Osteoblast (primary cell): ENCODE results near the gene GTSE1. TPM values are rescaled to one million over a fixed set of nuclear protein-coding genes. Genes with fewer than 3 reads are reported as not detected.

ENCODE experiments used
- DNase-seq: peaks from one replicate; pipeline ENCODE4 v3.0.0; 2011; ENCODE audit warnings: low spot score, mixed read lengths; ENCODE audit not compliant: insufficient read length; ENCODE audit errors: missing footprints
- H2AFZ ChIP-seq: 2 replicates; pipeline ENCODE4 v1.6.0; 2011; ENCODE audit warnings: mild to moderate bottlenecking, low read length
- H3K27ac ChIP-seq: 2 replicates; pipeline ENCODE4 v1.5.1; 2011; ENCODE audit warnings: mild to moderate bottlenecking, low read depth, low read length, moderate library complexity
- H3K27me3 ChIP-seq: 2 replicates; pipeline ENCODE4 v1.6.0; 2012; ENCODE audit warnings: mild to moderate bottlenecking, control low read depth, inconsistent platforms, low read length, moderate library complexity; ENCODE audit not compliant: insufficient read depth
- H3K36me3 ChIP-seq: 2 replicates; pipeline ENCODE4 v1.5.1; 2011; ENCODE audit warnings: mild to moderate bottlenecking, low read length, control low read depth, moderate library complexity; ENCODE audit not compliant: insufficient read depth
- H3K4me1 ChIP-seq: 2 replicates; pipeline ENCODE4 v1.5.1; 2011; ENCODE audit warnings: mild to moderate bottlenecking, low read length, control low read depth, moderate library complexity; ENCODE audit not compliant: insufficient read depth
- H3K4me2 ChIP-seq: 2 replicates; pipeline ENCODE4 v1.6.0; 2011; ENCODE audit warnings: mild to moderate bottlenecking, low read length; ENCODE audit not compliant: insufficient read depth
- H3K4me3 ChIP-seq: fragments of 200-600 bp; sonication (generic); 3 replicates; pipeline ENCODE4 v1.5.1; 2012; ENCODE audit warnings: mild to moderate bottlenecking, low read length, inconsistent platforms; ENCODE audit not compliant: insufficient read depth
- H3K79me2 ChIP-seq: 2 replicates; pipeline ENCODE4 v1.6.0; 2012; ENCODE audit warnings: mild to moderate bottlenecking, low read length, control low read depth, inconsistent platforms; ENCODE audit not compliant: insufficient read depth
- H3K9me3 ChIP-seq: 2 replicates; pipeline ENCODE4 v1.5.1; 2011; ENCODE audit warnings: low read depth, low read length, control low read depth
- H4K20me1 ChIP-seq: 2 replicates; pipeline ENCODE4 v1.6.0; 2012; ENCODE audit warnings: mild to moderate bottlenecking, low read length, control low read depth; ENCODE audit not compliant: insufficient read depth
- total RNA-seq: library from RNA; depleted of rRNA; stranded (reverse); fragments of >200 nt; gene quantifications from 2 replicates; pipeline ENCODE4 v1.2.3, GENCODE V29; 2012
- TF ChIP-seq, protein P1 (sequence below): IDR thresholded peaks from 2 replicates; pipeline ENCODE4 v1.5.1; 2011; ENCODE audit warnings: mild to moderate bottlenecking, low read depth, low read length, moderate library complexity; ENCODE audit errors: extremely low read depth

The GTSE1 gene
- total RNA-seq, 1 donor: 1.8 TPM

DNA sequence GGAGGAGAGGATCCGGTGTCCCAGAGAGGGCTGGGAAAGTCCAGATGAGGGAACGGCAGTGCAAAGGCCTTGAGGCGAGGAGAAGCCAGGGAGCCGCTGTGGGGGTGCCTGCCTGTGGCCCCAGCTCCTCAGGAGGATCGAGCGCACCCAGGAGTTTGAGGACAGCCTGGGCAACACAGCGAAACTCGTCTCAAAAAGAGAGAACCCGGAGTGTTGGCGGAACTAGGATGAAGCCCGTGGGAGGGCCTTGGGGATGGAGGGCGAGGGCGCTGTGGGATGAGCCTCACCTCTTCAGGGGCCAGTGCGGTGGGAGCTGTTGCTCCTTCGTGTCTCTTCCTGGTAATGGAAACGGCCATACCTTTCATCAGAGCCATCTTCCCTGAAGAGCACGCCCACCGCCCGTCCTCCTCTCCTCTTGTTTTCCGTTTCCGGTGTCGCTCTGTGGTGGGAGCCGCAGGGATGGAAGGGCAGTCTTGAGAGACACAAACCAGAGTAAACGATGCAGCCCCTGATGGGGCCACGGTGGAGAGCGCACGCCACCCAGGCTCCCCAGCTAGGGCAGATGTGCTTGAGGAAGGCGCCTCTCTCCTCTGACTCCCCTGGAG is 54.6 kb downstream of the GTSE1 start:
- Histone ChIP-seq H4K20me1 (peaks cover 44% of the 10 kb centered on the region), H2AFZ (no peak overlapping the region)

DNA sequence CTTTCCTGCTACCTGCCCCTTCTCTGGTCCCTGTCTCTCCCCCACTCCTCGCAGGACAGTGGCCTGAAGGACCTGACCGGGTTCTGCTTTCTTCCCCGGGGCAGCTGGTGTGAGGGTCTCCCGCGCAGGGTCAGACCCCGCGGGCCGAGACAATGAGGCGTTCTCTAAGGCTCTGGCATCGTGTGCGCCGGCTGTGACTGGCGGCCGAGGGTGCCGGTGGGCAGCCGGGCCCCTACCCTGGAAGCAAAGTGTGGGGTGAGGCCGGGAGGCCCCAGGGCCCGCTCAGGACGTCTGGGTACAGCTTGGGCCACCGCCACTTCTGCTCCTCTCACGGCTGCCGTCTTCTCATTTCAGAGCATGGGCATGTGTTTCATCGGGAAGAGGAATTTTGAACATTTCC is 55.1 kb downstream of the GTSE1 start:
- TF ChIP-seq, protein P1, sequence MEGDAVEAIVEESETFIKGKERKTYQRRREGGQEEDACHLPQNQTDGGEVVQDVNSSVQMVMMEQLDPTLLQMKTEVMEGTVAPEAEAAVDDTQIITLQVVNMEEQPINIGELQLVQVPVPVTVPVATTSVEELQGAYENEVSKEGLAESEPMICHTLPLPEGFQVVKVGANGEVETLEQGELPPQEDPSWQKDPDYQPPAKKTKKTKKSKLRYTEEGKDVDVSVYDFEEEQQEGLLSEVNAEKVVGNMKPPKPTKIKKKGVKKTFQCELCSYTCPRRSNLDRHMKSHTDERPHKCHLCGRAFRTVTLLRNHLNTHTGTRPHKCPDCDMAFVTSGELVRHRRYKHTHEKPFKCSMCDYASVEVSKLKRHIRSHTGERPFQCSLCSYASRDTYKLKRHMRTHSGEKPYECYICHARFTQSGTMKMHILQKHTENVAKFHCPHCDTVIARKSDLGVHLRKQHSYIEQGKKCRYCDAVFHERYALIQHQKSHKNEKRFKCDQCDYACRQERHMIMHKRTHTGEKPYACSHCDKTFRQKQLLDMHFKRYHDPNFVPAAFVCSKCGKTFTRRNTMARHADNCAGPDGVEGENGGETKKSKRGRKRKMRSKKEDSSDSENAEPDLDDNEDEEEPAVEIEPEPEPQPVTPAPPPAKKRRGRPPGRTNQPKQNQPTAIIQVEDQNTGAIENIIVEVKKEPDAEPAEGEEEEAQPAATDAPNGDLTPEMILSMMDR: no peak
- Histone ChIP-seq H3K4me3 (no peak overlapping the region), H3K27ac (no peak overlapping the region), H3K4me1 (no peaks in the 10 kb centered on the region), H3K79me2 (peaks cover 2% of the 10 kb centered on the region), H3K4me2 (no peak overlapping the region), H2AFZ (no peak overlapping the region), H4K20me1 (peaks cover 44% of the 10 kb centered on the region), H3K36me3 (peaks cover 66% of the 10 kb centered on the region), H3K9me3 (no peaks in the 10 kb centered on the region), H3K27me3 (no peaks in the 10 kb centered on the region)
- no peak for DNase-seq

More for the DNA sequence above, 54.6 kb downstream of the GTSE1 start:
- H3K27ac ChIP-seq: no peak overlapping the region
- H3K36me3 ChIP-seq: peaks cover 67% of the 10 kb centered on the region
- H3K4me3 ChIP-seq: no peak overlapping the region
- no peak overlapping the region for H3K4me2 ChIP-seq
- H3K27me3 ChIP-seq: no peaks in the 10 kb centered on the region
- no peak for DNase-seq
- H3K9me3 ChIP-seq: no peaks in the 10 kb centered on the region
- TF ChIP-seq, protein P1: no peak
- no peaks in the 10 kb centered on the region for H3K4me1 ChIP-seq
- H3K79me2 ChIP-seq: peaks cover 2% of the 10 kb centered on the region

DNA sequence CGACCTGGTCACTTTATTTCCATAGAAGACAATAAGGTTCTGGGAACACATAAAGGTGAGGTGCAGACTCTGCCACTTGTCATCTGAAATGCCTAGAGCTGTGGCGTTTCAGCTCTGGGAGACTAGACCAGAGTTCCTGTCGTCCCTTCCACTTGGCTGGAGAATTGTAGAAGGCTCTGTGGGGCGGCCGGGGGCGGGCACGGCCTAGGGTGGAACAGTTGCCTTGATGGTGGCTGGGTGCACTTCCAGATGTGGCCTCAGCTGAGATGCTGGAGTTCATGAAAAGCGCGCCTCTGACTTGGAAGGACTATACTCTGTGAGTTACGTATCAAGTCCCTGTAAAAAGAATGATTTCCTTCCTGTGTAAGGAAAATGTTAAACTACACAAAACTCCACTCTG is 55.6 kb downstream of the GTSE1 start:
- Histone ChIP-seq H3K27ac (no peak overlapping the region), H3K4me2 (no peak overlapping the region), H3K27me3 (no peaks in the 10 kb centered on the region), H3K4me3 (no peak overlapping the region), H3K79me2 (peaks cover 2% of the 10 kb centered on the region), H4K20me1 (peaks cover 44% of the 10 kb centered on the region), H3K4me1 (no peaks in the 10 kb centered on the region), H2AFZ (no peak overlapping the region), H3K9me3 (no peaks in the 10 kb centered on the region), H3K36me3 (peaks cover 61% of the 10 kb centered on the region)
- TF ChIP-seq, protein P1: no peak
- no peak for DNase-seq

- H4K20me1 ChIP-seq: peaks cover 44% of the 10 kb centered on the region
- no peaks in the 10 kb centered on the region for H3K27me3 ChIP-seq
- no peaks in the 10 kb centered on the region for H3K4me1 ChIP-seq
- TF ChIP-seq, protein P1: no peak
- DNase-seq: no peak
- no peak overlapping the region for H3K4me3 ChIP-seq
- H3K4me2 ChIP-seq: no peak overlapping the region
- H2AFZ ChIP-seq: no peak overlapping the region
- H3K36me3 ChIP-seq: peaks cover 56% of the 10 kb centered on the region
- H3K27ac ChIP-seq: no peak overlapping the region
- H3K79me2 ChIP-seq: peaks cover 2% of the 10 kb centered on the region
- no peaks in the 10 kb centered on the region for H3K9me3 ChIP-seq
These were observed 56.2 kb downstream of the GTSE1 start for GRCh38 chr22:46352691-46353386.
